NCI-H1417 (cell line): ENCODE results near the gene SLC1A3.

Experiments used
- DNase-seq, 3 experiments: peaks; one replicate each; lab custom pipeline; 2025; lab: John Stamatoyannopoulos, UW

SLC1A3 gene

DNA sequence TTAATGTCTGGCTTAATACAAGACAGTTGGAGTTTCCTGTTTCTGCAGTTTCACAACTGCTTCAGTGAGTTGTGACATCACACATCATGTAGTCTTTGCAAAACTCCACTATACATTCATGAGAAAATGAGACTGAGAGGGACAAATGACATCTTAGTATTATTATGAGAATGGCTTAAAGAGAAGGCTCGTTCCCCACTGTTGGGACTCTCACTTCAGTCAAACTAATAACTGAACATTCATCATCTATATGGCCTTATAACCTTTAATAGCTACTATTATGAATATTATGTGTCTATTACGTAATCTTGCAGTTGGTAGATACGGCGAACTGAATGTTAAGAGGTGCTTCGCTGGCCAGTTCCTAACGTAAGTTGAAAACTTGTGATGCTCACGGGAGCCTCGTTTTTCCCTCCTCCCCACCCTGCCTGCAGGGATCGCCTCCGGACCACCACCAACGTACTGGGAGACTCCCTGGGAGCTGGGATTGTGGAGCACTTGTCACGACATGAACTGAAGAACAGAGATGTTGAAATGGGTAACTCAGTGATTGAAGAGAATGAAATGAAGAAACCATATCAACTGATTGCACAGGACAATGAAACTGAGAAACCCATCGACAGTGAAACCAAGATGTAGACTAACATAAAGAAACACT lies 79.4 kb downstream of the SLC1A3 start:
- no peak for DNase-seq

DNA sequence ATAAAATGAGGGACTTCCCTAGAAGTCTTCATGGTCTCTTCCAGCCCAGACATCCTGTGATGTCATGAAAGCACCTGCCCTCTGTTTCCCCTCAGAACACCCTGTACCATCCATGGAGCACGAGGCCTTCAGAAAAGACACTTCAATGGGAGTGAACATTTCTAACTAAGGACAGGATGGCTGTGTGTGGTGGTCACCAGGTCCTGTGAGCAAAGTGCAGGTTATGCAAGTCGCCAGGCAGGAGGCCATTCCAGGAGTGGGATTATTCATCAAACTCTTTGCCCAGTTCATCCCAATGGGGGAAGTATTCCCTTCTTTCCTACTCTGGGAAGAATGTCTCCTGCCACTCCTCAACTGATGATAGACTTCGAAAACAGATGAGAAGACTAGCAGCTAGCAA lies 80.5 kb downstream of the SLC1A3 start:
- no peak for DNase-seq

DNA sequence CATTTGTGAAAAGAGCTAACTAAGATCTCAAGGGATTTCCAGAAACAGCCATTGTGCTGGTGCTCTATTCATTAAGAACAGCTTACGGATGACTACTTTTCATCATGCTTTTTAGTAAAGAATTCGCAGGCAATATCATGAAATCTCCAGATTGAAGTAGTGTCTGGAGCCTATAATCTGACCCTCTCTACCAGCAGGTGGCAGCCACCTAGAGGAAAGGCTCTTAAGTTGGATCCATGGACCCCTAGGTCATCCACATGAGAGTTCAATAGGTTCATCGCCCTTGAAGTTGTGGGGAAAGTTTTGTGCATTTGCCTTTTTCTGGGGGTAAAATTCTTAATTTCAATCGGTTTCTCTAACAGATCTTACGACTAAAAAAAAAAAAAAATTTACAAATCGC lies 82.3 kb downstream of the SLC1A3 start:
- peak in 1 of 3 experiments; percentile 22 for DNase-seq

DNA sequence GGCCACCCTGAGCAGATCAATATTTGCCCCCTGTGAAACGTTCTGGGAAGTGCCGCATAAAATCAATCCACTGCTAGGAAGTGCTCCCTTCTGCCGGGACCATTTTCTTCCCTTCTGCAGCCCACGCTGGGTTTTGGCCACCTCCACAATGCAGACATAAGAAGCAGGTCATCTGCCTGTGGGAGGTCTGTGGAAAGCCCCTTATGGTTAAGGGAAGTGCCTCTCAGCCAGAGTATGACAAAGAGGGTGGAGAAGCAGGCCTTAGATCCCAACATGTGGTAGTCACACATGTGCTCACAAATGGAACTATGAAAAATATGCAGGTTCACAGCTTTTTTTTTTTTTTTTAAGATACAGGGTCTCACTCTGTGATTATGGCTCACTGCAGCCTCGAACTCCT lies 82.8 kb downstream of the SLC1A3 start:
- no peak for DNase-seq

DNA sequence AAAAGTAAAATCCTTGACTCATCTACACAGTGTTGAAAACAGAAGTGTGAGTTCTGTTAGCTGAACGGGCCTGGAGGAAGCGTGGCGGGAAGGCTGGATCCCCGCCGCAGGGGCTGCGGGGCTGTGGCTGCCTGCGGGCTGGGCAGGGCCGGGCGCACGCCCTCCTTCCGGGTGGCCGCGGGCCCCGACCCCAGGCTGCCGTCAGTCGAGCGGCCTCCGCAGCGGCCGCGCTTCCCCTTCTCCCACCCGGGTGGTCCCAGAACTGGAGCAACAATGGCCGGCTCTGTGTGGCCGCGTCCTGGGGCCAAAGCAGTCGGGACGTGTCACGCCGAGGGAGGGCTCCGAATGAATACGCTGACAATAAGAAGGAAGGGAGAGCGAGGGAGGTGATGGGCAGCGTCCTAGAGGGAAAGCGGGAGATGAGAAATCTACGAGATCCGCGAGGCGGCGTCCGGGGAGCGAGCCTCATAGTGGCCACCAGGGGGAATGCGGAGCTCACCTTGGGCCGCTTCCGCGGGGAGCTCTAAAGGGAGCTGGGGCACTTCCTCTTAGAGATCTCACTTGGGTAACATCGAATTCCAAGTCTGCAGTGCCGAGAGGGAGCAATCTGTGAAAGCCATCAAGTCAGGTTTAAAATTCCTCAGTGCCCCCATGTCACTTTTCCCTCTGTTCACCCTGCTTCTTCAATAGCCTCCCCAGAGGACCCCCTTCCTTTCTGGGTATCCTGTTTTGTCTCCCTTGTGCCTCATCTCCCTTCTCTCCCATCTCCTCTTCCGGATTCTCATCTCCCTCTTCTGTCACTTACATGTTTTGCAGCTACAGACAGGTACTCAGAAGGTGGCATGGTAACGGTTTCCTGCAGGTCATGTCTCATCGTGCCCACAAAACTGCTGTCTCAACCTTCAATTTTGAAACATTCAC lies 83.9 kb downstream of the SLC1A3 start:
- DNase-seq, result peak; percentile 46 to 94 (median 90)

DNA sequence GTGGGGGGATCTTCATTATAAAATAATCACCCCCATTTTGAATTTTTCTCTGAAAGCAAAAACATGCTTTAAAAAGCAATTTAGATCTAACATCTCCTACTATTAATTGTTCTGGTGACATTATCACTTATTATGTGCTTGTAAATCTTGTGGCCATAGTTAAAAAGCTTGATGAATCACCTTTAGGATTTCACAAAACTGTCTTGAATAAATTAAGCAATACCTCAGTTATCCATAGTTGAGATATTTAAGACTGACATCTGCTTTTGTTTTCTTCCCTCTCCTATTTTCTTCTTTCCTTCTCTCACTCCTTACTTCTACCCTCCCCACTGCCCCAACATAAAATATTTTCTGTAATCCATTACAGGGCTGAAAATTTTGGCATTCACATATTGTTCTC lies 84.8 kb downstream of the SLC1A3 start:
- DNase-seq, result no peak

DNA sequence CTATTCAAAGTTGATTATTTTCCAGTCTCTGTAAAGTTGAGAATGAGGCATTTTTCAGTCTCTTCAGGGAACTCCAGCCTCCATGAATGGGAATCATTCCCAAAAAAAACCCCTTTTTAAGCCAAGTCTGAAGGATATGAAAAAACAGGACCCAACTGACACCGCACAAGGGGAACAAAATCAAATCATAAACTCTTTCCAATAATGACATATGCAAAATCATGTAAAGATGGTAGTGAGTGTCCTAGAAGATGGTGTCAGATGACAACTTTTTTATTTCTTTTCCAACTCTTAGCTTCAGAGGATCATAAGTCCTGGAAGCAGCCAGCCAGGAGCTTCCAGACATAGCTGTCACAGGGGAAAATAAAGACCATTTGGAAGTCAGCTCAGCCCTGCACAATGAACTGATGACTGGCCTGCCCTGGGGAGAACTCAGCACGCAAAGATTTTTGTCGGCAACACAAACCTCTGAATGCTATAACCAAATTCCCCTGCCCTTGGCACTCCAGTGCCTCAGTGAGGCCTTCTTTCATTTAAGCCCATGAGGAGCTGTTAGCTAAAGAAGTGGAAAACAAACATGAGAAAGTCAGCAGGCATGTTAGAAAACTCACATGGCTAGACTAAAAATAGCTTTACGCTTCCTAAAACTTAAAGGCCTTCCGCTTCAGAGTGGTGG lies 85.4 kb downstream of the SLC1A3 start:
- no peak for DNase-seq

DNA sequence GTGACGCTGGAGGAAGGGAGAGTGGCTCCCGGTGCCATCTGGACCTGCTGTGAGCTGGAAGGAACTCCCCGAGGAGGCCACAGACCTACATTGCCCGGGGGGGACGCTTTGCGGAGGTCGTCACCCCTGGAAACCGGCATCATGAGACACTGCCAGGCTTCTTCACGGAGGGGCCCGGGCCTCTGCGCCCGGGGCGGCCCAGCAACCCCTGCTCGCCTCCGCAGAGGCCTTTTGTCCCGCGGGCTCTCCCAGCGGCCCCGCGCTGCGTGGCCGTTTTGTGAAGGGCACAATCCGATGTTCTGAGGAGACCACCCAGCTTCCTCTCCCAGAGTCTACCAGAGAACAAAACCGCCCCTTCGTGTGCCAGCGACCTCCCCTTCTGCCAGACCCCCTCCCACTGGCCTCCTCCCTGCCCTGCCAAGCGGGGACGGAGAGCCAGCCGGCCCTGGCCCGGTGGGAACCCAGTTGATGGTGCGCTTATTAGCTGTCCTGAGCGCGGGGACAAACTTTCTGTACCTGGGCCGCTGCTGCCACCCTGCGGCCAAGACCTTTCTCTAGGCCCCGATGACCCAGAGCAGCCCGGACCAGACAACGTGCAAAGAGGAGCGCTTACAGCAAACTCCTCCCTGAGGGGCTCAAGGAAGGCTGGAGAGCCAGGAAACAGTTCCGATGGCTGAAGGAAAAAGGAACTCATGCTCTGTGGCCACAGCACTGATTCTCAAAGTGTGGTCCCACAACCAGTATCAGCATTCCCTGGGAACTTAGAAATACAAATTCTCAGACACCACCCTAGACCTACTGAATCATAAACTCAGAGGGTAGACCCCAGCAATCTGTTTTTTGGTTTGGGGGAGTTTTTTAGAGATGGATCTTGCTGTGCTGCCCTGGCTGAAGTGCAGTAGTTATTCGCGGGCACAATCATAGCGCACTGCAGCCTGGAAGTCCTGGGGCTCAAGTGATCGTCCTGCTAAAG lies 86.7 kb downstream of the SLC1A3 start:
- DNase-seq, result peak in 2 of 3 experiments; percentile 38 to 41

DNA sequence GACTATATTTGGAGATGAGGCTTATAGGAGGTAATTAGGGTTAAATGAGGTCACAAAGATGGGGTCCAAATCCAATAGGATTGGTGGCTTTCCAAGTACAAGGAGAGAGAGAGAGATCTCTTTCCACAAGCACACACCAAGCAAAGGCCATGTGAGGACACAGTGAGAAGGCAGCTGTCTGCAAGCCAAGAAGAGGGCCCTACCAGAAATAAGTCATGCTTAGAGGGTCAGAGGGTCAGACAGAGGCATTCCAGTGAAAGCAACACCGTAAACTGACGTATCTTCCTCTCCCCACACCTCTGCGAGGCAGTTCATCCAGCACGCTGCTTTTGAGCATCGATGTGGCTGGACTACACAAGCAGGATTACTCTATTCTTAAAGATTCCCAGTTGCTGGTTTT lies 87.9 kb downstream of the SLC1A3 start:
- DNase-seq, result no peak

DNA sequence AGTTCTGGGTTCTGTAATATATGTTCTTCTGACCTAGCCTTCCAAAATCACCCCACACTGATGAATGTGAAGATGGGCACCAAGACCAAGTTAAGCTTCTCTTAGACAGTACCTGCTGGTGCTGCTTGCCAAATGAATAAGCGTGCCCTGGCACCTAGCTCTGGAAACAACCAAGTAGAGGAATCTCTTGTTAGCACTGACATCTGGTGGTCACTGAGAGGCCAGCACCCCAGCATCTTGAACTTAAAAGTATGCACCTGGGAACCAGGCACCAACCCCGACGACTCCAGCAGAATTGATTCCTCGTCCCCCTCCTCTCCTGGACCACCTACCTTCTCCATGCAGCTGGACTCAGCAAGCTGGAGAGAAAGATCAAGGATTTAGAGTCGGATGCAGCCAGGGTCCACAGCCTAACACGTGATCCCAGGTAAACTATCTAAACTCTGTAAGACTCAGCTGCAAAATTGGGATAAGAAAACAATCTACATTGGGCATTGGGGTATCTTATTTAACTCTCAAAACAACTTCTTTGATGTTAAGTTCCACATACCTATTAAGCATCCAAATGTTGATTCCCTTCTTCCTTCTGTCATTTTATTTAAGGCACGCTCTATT lies 89.8 kb downstream of the SLC1A3 start:
- DNase-seq, result peak; percentile 10 to 76 (median 54)

DNA sequence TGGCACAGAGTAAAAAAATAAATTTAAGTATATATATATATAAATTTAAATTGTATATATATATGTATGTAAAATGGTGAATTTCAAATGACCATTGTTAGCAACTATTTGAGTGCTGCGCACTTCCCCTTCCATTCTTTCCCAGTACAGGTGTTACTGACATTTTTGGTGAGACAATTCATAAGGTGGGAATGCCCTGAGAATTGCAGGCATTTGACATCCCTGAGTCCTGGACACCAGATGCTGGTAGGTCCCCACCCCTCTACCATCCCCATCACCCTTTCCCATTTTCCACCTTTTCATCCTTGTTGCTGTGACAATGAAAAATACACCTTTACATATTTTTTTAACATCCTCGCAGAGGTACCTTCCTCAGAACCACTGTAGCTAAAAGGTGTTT lies 91.6 kb downstream of the SLC1A3 start:
- no peak for DNase-seq

DNA sequence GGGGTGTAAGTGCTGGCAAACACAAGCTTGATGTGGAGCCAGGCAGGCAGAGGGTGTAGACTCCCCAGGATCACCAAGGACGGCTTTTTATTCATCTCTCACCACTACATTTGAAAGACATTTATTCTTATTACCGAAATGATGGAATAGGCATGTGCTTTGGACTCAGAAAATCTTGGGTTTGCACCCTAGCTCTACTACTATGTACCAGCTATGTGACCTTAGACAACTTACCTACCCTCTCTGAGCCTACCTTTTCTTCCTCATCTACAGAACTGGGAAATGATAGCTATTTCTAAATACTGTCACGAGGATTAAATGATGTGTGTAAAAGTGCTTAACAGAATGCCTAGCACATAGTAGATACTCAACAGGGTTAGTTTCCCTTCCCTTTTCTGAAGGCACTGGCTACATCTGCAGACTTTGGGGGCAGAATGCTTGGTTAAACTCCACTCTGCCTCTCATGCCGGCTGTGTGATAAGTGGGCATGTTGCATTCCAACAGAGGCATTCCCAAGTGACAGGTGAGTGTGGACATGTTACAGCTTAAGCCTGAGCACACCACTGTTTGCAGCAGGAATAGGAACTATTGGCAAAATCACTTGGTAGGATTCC lies 94.8 kb downstream of the SLC1A3 start:
- DNase-seq, result no peak

DNA sequence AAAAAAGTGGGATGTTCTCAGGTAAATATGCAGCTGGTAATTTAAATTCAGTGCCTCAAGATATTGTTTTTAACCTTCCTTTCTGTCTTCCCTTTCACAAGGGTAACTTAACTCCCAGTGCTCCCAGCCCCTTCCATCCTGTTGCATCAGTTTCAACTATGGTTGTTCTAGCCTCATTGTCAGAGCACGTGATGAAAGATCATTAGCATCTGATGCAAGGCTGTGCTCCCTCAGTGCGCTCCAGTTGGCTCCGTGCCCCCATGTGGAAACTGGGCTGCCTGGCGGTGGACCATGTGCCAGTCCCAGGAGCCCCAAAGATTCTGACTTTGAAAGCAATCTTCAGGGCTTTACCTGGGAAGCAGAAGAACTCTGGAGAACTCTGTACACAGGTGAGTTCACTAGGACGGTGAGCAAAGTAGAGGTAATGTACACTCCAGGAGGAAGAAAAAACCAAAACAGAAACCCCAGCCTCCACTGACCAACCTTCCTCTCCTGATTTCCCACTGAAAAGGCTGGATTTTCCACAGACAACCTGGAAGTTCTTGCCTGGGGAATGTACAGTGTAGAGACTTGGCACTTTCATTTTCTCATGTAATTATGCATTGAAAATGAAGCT lies 96.9 kb downstream of the SLC1A3 start:
- no peak for DNase-seq

DNA sequence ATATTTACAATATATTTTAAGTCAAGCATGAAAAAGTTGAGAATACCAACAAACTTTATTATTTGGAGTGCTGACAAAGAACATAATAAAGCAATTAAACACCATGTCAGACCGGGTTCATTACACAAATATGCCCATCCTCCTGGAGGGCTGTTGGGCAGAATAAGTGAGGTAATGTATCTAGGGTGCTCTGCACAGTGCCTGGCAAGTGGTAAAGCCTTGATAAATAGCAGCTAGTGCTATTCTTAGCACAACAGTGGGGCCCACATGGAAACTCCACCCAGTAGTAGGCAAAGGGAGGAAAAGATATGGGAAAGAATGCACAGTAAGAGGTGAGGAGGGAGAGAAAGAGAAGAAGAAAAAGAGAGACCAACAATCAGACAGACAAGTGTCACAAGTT lies 97.7 kb downstream of the SLC1A3 start:
- no peak for DNase-seq

DNA sequence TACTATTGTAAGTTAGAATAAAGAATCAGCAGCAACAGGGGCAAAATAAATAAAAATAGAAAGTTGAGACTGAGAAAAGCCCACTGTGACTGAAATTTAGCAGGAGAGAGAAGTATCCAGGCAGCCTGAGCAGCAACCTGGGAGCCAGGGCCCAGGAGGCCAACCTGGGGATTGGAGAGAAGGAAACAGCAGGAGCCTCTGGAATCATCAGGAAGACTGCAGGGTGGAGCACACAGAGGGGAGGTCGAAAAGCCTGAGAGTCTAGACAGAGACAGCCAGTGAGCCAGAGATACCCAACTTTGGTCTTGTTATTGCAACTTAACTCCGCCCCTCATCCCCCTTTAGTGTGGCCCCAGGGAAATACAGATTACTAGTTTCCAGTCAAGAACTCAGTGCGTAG lies 98.6 kb downstream of the SLC1A3 start:
- no peak for DNase-seq

DNA sequence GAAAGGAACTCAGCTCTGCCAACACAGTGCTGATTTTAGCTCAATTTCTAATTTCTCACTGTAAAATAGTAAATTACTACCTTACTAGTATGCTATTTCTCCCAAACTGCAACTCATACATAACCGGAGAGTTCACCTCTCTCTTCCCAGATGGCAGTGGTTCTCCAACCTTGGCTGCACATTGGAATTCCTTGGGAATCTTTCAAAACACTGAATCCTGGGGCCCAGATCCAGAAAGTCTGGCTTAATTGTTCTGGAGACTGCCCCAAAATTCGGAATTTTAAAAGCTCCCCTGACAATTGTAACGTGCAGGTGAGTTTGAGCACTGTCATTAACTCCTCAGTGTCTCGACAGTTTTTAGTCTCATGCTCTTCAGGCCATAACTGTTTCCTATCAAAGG lies 100.3 kb downstream of the SLC1A3 start:
- DNase-seq, result no peak

DNA sequence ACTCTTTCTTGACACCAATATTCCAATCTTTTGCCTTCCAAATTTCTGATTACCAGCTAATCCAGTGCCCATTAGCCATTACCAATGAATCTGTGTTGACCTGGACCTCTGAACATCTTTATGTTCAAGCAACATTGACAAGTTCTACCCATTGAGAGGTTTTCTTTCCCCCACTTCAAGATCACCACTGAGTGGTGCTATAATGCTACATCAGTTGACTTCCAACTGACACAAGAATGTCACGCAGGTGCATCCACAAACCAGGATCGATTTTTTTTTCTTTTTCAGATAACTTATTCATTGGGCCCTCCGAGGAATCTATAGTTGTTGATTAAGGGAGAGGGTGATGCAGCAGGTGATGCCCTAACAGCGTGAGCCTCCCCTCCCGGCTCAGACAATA lies 102.6 kb downstream of the SLC1A3 start:
- no peak for DNase-seq

DNA sequence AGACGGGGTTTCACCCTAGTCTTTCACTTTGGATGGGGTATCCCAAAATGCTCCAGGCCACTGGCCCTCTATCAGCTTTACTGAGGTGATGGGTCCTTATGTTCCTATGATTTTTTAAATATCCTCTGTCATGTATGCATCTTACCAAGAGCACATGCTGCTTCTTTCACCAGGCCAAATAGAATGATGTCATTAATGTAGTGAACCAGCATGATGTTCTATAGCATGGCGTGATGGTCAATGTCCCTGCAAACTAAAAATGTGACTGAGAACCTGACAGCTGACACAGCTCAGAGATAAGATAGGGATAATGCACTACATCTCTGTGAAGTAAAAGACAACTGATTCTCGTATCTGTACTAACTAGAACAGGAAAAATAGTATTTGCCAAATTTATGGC lies 103.6 kb downstream of the SLC1A3 start:
- DNase-seq, result no peak

DNA sequence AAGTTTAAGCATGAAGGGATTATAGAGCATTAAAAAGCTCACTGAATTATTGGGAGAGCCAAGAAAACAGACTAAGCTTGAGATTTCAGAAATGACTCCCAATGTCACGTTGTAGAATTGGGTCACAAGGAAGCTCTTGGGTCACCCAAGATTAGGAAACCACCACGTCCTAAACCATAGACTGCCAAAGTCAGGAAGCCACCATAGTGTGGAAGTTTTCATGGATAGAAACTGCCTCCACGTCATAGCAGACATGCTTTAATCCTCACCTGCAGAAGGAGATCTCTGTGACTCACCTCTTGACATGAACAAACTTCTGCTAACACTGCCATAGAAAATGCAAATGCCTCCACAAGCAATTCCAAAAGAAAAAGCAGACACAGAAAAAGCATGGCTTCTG lies 106.3 kb downstream of the SLC1A3 start:
- DNase-seq, result no peak

DNA sequence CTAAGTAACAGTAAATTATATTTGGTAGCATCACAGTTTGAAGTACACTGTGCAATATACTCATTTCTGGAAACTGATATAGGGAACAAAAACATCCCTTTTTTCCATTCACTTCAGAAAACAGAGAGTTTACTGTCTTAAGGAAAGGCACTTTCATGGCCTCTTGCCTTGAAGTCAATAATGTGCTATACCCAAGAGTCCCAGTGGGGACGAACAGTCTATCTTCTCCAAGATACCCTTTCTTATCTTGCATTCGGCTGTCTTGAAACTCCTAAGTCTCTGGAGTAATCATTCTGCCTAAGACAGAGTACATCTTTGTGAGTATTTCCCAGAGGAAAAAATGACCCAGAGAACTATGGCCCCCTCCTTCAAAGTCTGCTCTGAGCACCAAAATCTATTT lies 107.1 kb downstream of the SLC1A3 start:
- no peak for DNase-seq
